8988T (cell line): ENCODE data around the gene PCTP.

ENCODE experiments used
- DNase-seq: peaks from one replicate; pipeline ENCODE4 v3.0.0; 2011

PCTP gene

GRCh38 chr17:55760643-55761355, 9.9 kb downstream of the PCTP start:
- no peak for DNase-seq

GRCh38 chr17:55762086-55762858, 11.4 kb downstream of the PCTP start:
- no peak for DNase-seq

GRCh38 chr17:55763856-55764255, 13.0 kb downstream of the PCTP start:
- DNase-seq, result no peak

GRCh38 chr17:55764610-55765009, 13.8 kb downstream of the PCTP start:
- DNase-seq, result no peak

GRCh38 chr17:55765472-55765871, 14.6 kb downstream of the PCTP start:
- no peak for DNase-seq

- DNase-seq, result no peak
Observed at GRCh38 chr17:55768936-55769624, 18.2 kb downstream of the PCTP start.

- DNase-seq, result no peak
Observed at GRCh38 chr17:55769625-55770000, 18.8 kb downstream of the PCTP start.

GRCh38 chr17:55770196-55770870, 19.5 kb downstream of the PCTP start:
- DNase-seq, result peak; percentile 15

- no peak for DNase-seq
Observed at GRCh38 chr17:55772086-55772485, 21.2 kb downstream of the PCTP start.

- DNase-seq, result no peak
Observed at GRCh38 chr17:55773671-55774070, 22.8 kb downstream of the PCTP start.

- DNase-seq, result no peak
Observed at GRCh38 chr17:55774846-55775271, 24.0 kb downstream of the PCTP start.

GRCh38 chr17:55776271-55776670, 25.4 kb downstream of the PCTP start:
- DNase-seq, result no peak

GRCh38 chr17:55777471-55777971, 26.7 kb downstream of the PCTP start:
- DNase-seq, result no peak

- no peak for DNase-seq
Observed at GRCh38 chr17:55778389-55779118, 27.7 kb downstream of the PCTP start.

GRCh38 chr17:55783684-55784245, 32.9 kb downstream of the PCTP start:
- DNase-seq, result no peak

- DNase-seq, result no peak
Observed at GRCh38 chr17:55784666-55785065, 33.8 kb downstream of the PCTP start.

- DNase-seq, result no peak
Observed at GRCh38 chr17:55785181-55785580, 34.3 kb downstream of the PCTP start.

- DNase-seq, result no peak
Observed at GRCh38 chr17:55793272-55793671, 42.4 kb downstream of the PCTP start.

GRCh38 chr17:55794725-55795482, 44.1 kb downstream of the PCTP start:
- DNase-seq, result no peak

- DNase-seq, result no peak
Observed at GRCh38 chr17:55806745-55807495, 56.1 kb downstream of the PCTP start.
